ENCODE measurements around the gene BBOX1. TPM values are rescaled to one million over a fixed set of nuclear protein-coding genes. Genes with fewer than 3 reads are reported as not detected.

Gene BBOX1
- total RNA-seq, 1 donor from 2014 or later: 10.9 TPM

Other genes starting within 250 kb of the BBOX1 start
- 21.8 TPM for gene FIBIN, start 46.7 kb upstream of the BBOX1 start, total RNA-seq

All from skin of body (tissue), 1 donor.